Measurements from ENCODE around the gene TRIP12. TPM values are rescaled to one million over a fixed set of nuclear protein-coding genes. Genes with fewer than 3 reads are reported as not detected.

TRIP12 gene
- total and polyA plus RNA-seq, 7 donors, result 27.5 to 297 (median 224) TPM

- 67 to 85% (median 83%) methylated on average over 5 of the region's 5 CpGs for WGBS, 3 donors
- Histone ChIP-seq H3K4me1 (no peaks in the 10 kb centered on the region), H3K27me3 (ENCODE audit: insufficient read depth in 3 of 3, low read length in 2 of 3) (no peaks in the 10 kb centered on the region), H3K4me3 (no peak overlapping the region), H3K27ac (no peak overlapping the region), H3K9me3 (no peaks in the 10 kb centered on the region), H3K36me3 (ENCODE audit: insufficient read depth in 1 of 2, low read depth in 1 of 2) (no peaks in the 10 kb centered on the region)
- intact Hi-C loops (cut with DNase I), result no loop called here
- DNase-seq (no peak), ATAC-seq (no peak)
- TF ChIP-seq CTCF (IDR thresholded peaks at IDR 0.05), result no peak
Measured at GRCh38 chr2:229943770-229944449, 22.1 kb upstream of the TRIP12 start.

GRCh38 chr2:229943171-229943570 lies 21.4 kb upstream of the TRIP12 start:
- H3K27ac ChIP-seq, result no peak overlapping the region
- ATAC-seq, result no peak
- 93 to 98% (median 93%) methylated on average over 2 of the region's 2 CpGs for WGBS, 3 donors
- intact Hi-C loops (cut with DNase I), result no loop called here
- no peaks in the 10 kb centered on the region for H3K4me1 ChIP-seq
- peaks cover 3% of the 10 kb centered on the region for H3K9me3 ChIP-seq
- no peaks in the 10 kb centered on the region for H3K27me3 ChIP-seq (ENCODE audit: insufficient read depth in 3 of 3, low read length in 2 of 3)
- H3K36me3 ChIP-seq (ENCODE audit: insufficient read depth in 1 of 2, low read depth in 1 of 2), result no peaks in the 10 kb centered on the region
- DNase-seq, result no peak
- TF ChIP-seq CTCF (IDR thresholded peaks at IDR 0.05), result no peak
- no peak overlapping the region for H3K4me3 ChIP-seq

- no peak for ATAC-seq
- no peak for DNase-seq
- no peaks in the 10 kb centered on the region for H3K4me1 ChIP-seq
- no peaks in the 10 kb centered on the region for H3K36me3 ChIP-seq (ENCODE audit: insufficient read depth in 1 of 2, low read depth in 1 of 2)
- no peak overlapping the region for H3K27ac ChIP-seq
- intact Hi-C loops (cut with DNase I), result no loop called here
- 93 to 97% (median 95%) methylated on average over 8 of the region's 8 CpGs for WGBS, 3 donors
- no peak for TF ChIP-seq CTCF (IDR thresholded peaks at IDR 0.05)
- H3K9me3 ChIP-seq, result peaks cover 3% of the 10 kb centered on the region
- H3K27me3 ChIP-seq (ENCODE audit: insufficient read depth in 3 of 3, low read length in 2 of 3), result no peaks in the 10 kb centered on the region
- H3K4me3 ChIP-seq, result no peak overlapping the region
Measured at GRCh38 chr2:229942671-229943070, 20.9 kb upstream of the TRIP12 start.

GRCh38 chr2:229937537-229937936 lies 15.7 kb upstream of the TRIP12 start:
- Histone ChIP-seq H3K27me3 (ENCODE audit: insufficient read depth in 3 of 3, low read length in 2 of 3) (no peaks in the 10 kb centered on the region), H3K9me3 (peaks cover 3% of the 10 kb centered on the region), H3K36me3 (ENCODE audit: insufficient read depth in 1 of 2, low read depth in 1 of 2) (no peaks in the 10 kb centered on the region), H3K4me1 (no peaks in the 10 kb centered on the region), H3K4me3 (no peak overlapping the region), H3K27ac (no peak overlapping the region)
- whole genome bisulfite sequencing, 3 donors, result 85 to 86% (median 86%) methylated on average over 4 of the region's 4 CpGs
- TF ChIP-seq CTCF (IDR thresholded peaks at IDR 0.05), result no peak
- intact Hi-C loops (cut with DNase I), result no loop called here
- DNase-seq (no peak), ATAC-seq (no peak)

GRCh38 chr2:229931241-229931640 lies 9.4 kb upstream of the TRIP12 start:
- Histone ChIP-seq H3K27ac (no peak overlapping the region), H3K9me3 (no peaks in the 10 kb centered on the region), H3K4me1 (no peaks in the 10 kb centered on the region), H3K27me3 (ENCODE audit: insufficient read depth in 3 of 3, low read length in 2 of 3) (no peaks in the 10 kb centered on the region), H3K4me3 (no peak overlapping the region), H3K36me3 (ENCODE audit: insufficient read depth in 1 of 2, low read depth in 1 of 2) (no peaks in the 10 kb centered on the region)
- ATAC-seq (no peak), DNase-seq (no peak)
- intact Hi-C loops (cut with DNase I), result no loop called here
- TF ChIP-seq CTCF (IDR thresholded peaks at IDR 0.05), result no peak
- 95 to 97% (median 96%) methylated on average over 5 of the region's 5 CpGs for WGBS, 3 donors

All from psoas muscle (tissue), 8 donors.